Prostate gland (tissue), 2 donors: Measurements from ENCODE around the gene PAAF1.

ENCODE experiments used
- CTCF ChIP-seq, 4 experiments: fragments of 200-600 bp in 2 of 4; fragments of 450-650 bp in 2 of 4; sonication (generic) in 2 of 4; IDR thresholded peaks; 1 replicate in 3 of 4; 2 replicates in 1 of 4; pipeline ENCODE4 v1.5.1; 2016 to 2019; ENCODE audit warnings: antibody characterized with exemption in 4 of 4, mild to moderate bottlenecking in 2 of 4, moderate library complexity in 2 of 4
- POLR2AphosphoS5 ChIP-seq: sonication (generic); formaldehyde crosslinking; IDR thresholded peaks from one replicate; pipeline ENCODE4 v1.6.1; 2017; ENCODE audit warnings: antibody characterized with exemption

- TF ChIP-seq CTCF (IDR thresholded peaks at IDR 0.05) (no peak), POLR2AphosphoS5 (no peak)
These were observed 6.5 kb upstream of the PAAF1 start for GRCh38 chr11:73870261-73870660.
